Measurements from ENCODE around the gene CFAP52.

CFAP52 gene

DNA sequence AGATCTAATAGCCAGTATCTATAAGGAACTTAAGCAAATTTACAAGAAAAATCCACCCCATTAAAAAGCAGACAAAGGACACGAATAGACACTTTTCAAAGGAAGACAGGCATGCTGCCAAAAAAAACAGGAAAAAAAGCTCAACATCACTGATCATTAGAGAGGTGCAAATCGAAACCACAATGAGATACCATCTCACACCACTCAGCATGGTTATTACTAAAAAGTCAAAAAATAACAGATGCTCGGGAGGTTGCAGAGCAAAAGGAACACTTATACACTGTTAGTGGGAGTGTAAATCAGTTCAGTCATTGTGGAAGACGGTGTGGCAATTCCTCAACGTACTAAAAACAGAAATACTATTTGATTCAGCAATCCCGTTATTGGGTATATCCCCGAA, 10.4 kb upstream of the CFAP52 start (continued):
- TF ChIP-seq ZNF585B (tag by site-specific recombination; IDR thresholded peaks at IDR 0.05) = no peak
- TF ChIP-seq ZNF610 (tag by site-specific recombination; IDR thresholded peaks at IDR 0.05; ENCODE audit: borderline replicate concordance) = peak; percentile 55; the same call in 1 of the 2 replicates
- no peak for TF ChIP-seq RBAK (tag by site-specific recombination; IDR thresholded peaks at IDR 0.05)
- no peak for TF ChIP-seq ZNF571 (tag by site-specific recombination; IDR thresholded peaks at IDR 0.05)
- no peak for TF ChIP-seq ZBTB1 (tag by site-specific recombination; IDR thresholded peaks at IDR 0.05)
- no peak for TF ChIP-seq ZNF354C (tag by site-specific recombination; IDR thresholded peaks at IDR 0.05; ENCODE audit: borderline replicate concordance, low read depth)
- peak; percentile 49 for TF ChIP-seq ZNF529 (tag by site-specific recombination; IDR thresholded peaks at IDR 0.05; ENCODE audit: insufficient replicate concordance)
- TF ChIP-seq, protein P1, sequence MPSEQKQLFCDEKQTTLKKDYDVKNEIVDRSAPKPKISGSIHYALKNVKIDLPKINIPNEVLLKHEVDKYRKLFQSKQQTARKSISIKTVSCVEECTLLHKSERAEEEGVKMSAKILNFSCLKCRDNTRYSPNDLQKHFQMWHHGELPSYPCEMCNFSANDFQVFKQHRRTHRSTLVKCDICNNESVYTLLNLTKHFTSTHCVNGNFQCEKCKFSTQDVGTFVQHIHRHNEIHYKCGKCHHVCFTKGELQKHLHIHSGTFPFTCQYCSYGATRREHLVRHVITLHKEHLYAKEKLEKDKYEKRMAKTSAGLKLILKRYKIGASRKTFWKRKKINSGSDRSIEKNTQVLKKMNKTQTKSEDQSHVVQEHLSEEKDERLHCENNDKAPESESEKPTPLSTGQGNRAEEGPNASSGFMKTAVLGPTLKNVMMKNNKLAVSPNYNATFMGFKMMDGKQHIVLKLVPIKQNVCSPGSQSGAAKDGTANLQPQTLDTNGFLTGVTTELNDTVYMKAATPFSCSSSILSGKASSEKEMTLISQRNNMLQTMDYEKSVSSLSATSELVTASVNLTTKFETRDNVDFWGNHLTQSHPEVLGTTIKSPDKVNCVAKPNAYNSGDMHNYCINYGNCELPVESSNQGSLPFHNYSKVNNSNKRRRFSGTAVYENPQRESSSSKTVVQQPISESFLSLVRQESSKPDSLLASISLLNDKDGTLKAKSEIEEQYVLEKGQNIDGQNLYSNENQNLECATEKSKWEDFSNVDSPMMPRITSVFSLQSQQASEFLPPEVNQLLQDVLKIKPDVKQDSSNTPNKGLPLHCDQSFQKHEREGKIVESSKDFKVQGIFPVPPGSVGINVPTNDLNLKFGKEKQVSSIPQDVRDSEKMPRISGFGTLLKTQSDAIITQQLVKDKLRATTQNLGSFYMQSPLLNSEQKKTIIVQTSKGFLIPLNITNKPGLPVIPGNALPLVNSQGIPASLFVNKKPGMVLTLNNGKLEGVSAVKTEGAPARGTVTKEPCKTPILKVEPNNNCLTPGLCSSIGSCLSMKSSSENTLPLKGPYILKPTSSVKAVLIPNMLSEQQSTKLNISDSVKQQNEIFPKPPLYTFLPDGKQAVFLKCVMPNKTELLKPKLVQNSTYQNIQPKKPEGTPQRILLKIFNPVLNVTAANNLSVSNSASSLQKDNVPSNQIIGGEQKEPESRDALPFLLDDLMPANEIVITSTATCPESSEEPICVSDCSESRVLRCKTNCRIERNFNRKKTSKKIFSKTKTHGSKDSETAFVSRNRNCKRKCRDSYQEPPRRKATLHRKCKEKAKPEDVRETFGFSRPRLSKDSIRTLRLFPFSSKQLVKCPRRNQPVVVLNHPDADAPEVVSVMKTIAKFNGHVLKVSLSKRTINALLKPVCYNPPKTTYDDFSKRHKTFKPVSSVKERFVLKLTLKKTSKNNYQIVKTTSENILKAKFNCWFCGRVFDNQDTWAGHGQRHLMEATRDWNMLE (tag by site-specific recombination; conservative IDR thresholded peaks at IDR 0.05; ENCODE audit: low read depth) = peak; percentile 25; the same call in 1 of the 2 replicates
- TF ChIP-seq, protein P2, sequence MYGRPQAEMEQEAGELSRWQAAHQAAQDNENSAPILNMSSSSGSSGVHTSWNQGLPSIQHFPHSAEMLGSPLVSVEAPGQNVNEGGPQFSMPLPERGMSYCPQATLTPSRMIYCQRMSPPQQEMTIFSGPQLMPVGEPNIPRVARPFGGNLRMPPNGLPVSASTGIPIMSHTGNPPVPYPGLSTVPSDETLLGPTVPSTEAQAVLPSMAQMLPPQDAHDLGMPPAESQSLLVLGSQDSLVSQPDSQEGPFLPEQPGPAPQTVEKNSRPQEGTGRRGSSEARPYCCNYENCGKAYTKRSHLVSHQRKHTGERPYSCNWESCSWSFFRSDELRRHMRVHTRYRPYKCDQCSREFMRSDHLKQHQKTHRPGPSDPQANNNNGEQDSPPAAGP (tag by site-specific recombination; IDR thresholded peaks at IDR 0.05) = no peak
- no peak; the same call in 1 of the 2 replicates for TF ChIP-seq ZSCAN30 (tag by site-specific recombination; IDR thresholded peaks at IDR 0.05)
- TF ChIP-seq FEZF1 (tag by site-specific recombination; IDR thresholded peaks at IDR 0.05) = peak; percentile 99
- peak; percentile 32; the same call in 1 of the 2 replicates for TF ChIP-seq ZSCAN18 (tag by site-specific recombination; IDR thresholded peaks at IDR 0.05)
- TF ChIP-seq, protein P3, sequence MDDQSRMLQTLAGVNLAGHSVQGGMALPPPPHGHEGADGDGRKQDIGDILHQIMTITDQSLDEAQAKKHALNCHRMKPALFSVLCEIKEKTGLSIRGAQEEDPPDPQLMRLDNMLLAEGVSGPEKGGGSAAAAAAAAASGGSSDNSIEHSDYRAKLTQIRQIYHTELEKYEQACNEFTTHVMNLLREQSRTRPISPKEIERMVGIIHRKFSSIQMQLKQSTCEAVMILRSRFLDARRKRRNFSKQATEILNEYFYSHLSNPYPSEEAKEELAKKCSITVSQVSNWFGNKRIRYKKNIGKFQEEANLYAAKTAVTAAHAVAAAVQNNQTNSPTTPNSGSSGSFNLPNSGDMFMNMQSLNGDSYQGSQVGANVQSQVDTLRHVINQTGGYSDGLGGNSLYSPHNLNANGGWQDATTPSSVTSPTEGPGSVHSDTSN (CRISPR knock-in tag; IDR thresholded peaks at IDR 0.05) = no peak
- no peak for TF ChIP-seq ZNF121 (tag by site-specific recombination; IDR thresholded peaks at IDR 0.05)
- TF ChIP-seq, protein P4, sequence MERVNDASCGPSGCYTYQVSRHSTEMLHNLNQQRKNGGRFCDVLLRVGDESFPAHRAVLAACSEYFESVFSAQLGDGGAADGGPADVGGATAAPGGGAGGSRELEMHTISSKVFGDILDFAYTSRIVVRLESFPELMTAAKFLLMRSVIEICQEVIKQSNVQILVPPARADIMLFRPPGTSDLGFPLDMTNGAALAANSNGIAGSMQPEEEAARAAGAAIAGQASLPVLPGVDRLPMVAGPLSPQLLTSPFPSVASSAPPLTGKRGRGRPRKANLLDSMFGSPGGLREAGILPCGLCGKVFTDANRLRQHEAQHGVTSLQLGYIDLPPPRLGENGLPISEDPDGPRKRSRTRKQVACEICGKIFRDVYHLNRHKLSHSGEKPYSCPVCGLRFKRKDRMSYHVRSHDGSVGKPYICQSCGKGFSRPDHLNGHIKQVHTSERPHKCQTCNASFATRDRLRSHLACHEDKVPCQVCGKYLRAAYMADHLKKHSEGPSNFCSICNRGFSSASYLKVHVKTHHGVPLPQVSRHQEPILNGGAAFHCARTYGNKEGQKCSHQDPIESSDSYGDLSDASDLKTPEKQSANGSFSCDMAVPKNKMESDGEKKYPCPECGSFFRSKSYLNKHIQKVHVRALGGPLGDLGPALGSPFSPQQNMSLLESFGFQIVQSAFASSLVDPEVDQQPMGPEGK (tag by site-specific recombination; IDR thresholded peaks at IDR 0.05) = peak; percentile 46
- no peak for TF ChIP-seq GLIS1 (tag by site-specific recombination; IDR thresholded peaks at IDR 0.05)
- TF ChIP-seq ZNF473 (tag by site-specific recombination; IDR thresholded peaks at IDR 0.05) = no peak
- 0 out of 2 replicates have a peak, but pooled peaks have one; percentile 60 for TF ChIP-seq ZNF184 (tag by site-specific recombination; IDR thresholded peaks at IDR 0.05)
- TF ChIP-seq, protein P5, sequence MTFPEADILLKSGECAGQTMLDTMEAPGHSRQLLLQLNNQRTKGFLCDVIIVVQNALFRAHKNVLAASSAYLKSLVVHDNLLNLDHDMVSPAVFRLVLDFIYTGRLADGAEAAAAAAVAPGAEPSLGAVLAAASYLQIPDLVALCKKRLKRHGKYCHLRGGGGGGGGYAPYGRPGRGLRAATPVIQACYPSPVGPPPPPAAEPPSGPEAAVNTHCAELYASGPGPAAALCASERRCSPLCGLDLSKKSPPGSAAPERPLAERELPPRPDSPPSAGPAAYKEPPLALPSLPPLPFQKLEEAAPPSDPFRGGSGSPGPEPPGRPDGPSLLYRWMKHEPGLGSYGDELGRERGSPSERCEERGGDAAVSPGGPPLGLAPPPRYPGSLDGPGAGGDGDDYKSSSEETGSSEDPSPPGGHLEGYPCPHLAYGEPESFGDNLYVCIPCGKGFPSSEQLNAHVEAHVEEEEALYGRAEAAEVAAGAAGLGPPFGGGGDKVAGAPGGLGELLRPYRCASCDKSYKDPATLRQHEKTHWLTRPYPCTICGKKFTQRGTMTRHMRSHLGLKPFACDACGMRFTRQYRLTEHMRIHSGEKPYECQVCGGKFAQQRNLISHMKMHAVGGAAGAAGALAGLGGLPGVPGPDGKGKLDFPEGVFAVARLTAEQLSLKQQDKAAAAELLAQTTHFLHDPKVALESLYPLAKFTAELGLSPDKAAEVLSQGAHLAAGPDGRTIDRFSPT (tag by site-specific recombination; IDR thresholded peaks at IDR 0.05) = peak; percentile 76
- TF ChIP-seq ZNF24 (tag by site-specific recombination; IDR thresholded peaks at IDR 0.05) = peak; percentile 35; the same call in 1 of the 2 replicates
- TF ChIP-seq ZNF366 (tag by site-specific recombination; conservative IDR thresholded peaks at IDR 0.05) = peak; percentile 86
- TF ChIP-seq BCL11B (tag by site-specific recombination; IDR thresholded peaks at IDR 0.05; ENCODE audit: low read depth) = 0 out of 2 replicates have a peak, but pooled peaks have one; percentile 45
- no peak for TF ChIP-seq GLI4 (tag by site-specific recombination; IDR thresholded peaks at IDR 0.05)
- no peak for TF ChIP-seq ZNF214 (tag by site-specific recombination; IDR thresholded peaks at IDR 0.05; ENCODE audit: borderline replicate concordance)
- no peak for TF ChIP-seq SALL2 (tag by site-specific recombination; IDR thresholded peaks at IDR 0.05; ENCODE audit: borderline replicate concordance)

Data from HEK293 (cell line).